ENCODE data around the gene FOXL2NB. TPM values are rescaled to one million over a fixed set of nuclear protein-coding genes. Genes with fewer than 3 reads are reported as not detected.

Gene FOXL2NB
- polyA plus RNA-seq, 1 donor from 2014 or later, result not detected

- H4K20me1 ChIP-seq (ENCODE audit: insufficient read depth), result no peaks in the 10 kb centered on the region
- H3K9me3 ChIP-seq (ENCODE audit: low read length), result no peaks in the 10 kb centered on the region
- H3F3A ChIP-seq (ENCODE audit: insufficient read depth, low read length, poor library complexity, severe bottlenecking), result no peaks in the 10 kb centered on the region
- no peaks in the 10 kb centered on the region for H3K79me2 ChIP-seq (replicated peaks; ENCODE audit: insufficient read depth, low read length)
- no peak overlapping the region for H3K27ac ChIP-seq (ENCODE audit: low read length)
- H2AFZ ChIP-seq (ENCODE audit: low read depth, low read length), result no peak overlapping the region
- no peak overlapping the region for H3K4me2 ChIP-seq (ENCODE audit: low read length)
- no peak overlapping the region for H3K9ac ChIP-seq (ENCODE audit: low read length)
- peaks cover 99% of the 10 kb centered on the region for H3K27me3 ChIP-seq (ENCODE audit: insufficient read depth, low read depth, low read length)
- no peaks in the 10 kb centered on the region for H3K9me2 ChIP-seq (ENCODE audit: insufficient read depth, low read length)
- peak overlapping the region; percentile 59 for H3K4me3 ChIP-seq (ENCODE audit: low read length)
- H3K36me3 ChIP-seq (ENCODE audit: insufficient read depth, low read length), result no peaks in the 10 kb centered on the region
- TF ChIP-seq TAF1 (IDR thresholded peaks at IDR 0.05; ENCODE audit: low read depth) (no peak), EZH2 (IDR thresholded peaks at IDR 0.05; ENCODE audit: borderline replicate concordance, insufficient read depth, low read length, poor library complexity, severe bottlenecking) (peak; percentile 72)
These were observed 591 bp downstream of the FOXL2NB start for GRCh38 chr3:138947495-138948121.

GRCh38 chr3:138948371-138949001 lies 1.5 kb downstream of the FOXL2NB start:
- Histone ChIP-seq H3K27me3 (ENCODE audit: insufficient read depth, low read depth, low read length) (peaks cover 96% of the 10 kb centered on the region), H3K4me2 (ENCODE audit: low read length) (no peak overlapping the region), H3F3A (ENCODE audit: insufficient read depth, low read length, poor library complexity, severe bottlenecking) (no peaks in the 10 kb centered on the region), H3K79me2 (replicated peaks; ENCODE audit: insufficient read depth, low read length) (no peaks in the 10 kb centered on the region), H4K20me1 (ENCODE audit: insufficient read depth) (no peaks in the 10 kb centered on the region), H3K27ac (ENCODE audit: low read length) (no peak overlapping the region), H3K9ac (ENCODE audit: low read length) (no peak overlapping the region), H2AFZ (ENCODE audit: low read depth, low read length) (no peak overlapping the region), H3K9me3 (ENCODE audit: low read length) (no peaks in the 10 kb centered on the region), H3K9me2 (ENCODE audit: insufficient read depth, low read length) (no peaks in the 10 kb centered on the region), H3K4me3 (ENCODE audit: low read length) (no peak overlapping the region), H3K36me3 (ENCODE audit: insufficient read depth, low read length) (no peaks in the 10 kb centered on the region)
- TF ChIP-seq TAF1 (IDR thresholded peaks at IDR 0.05; ENCODE audit: low read depth) (no peak), EZH2 (IDR thresholded peaks at IDR 0.05; ENCODE audit: borderline replicate concordance, insufficient read depth, low read length, poor library complexity, severe bottlenecking) (no peak), EP300 (conservative IDR thresholded peaks at IDR 0.05; ENCODE audit: poor library complexity, severe bottlenecking) (no peak)

- no peaks in the 10 kb centered on the region for H3K36me3 ChIP-seq (ENCODE audit: insufficient read depth, low read length)
- H3K79me2 ChIP-seq (replicated peaks; ENCODE audit: insufficient read depth, low read length), result no peaks in the 10 kb centered on the region
- H3K4me3 ChIP-seq (ENCODE audit: low read length), result no peak overlapping the region
- TF ChIP-seq TAF1 (IDR thresholded peaks at IDR 0.05; ENCODE audit: low read depth) (no peak), RAD21 (conservative IDR thresholded peaks at IDR 0.05) (no peak), SMC3 (conservative IDR thresholded peaks at IDR 0.05; ENCODE audit: poor library complexity) (no peak), POLR2AphosphoS5 (IDR thresholded peaks at IDR 0.05) (no peak), MXI1 (conservative IDR thresholded peaks at IDR 0.05; ENCODE audit: poor library complexity, severe bottlenecking) (no peak), EP300 (conservative IDR thresholded peaks at IDR 0.05; ENCODE audit: poor library complexity, severe bottlenecking) (no peak)
- H4K20me1 ChIP-seq (ENCODE audit: insufficient read depth), result no peaks in the 10 kb centered on the region
- no peaks in the 10 kb centered on the region for H3F3A ChIP-seq (ENCODE audit: insufficient read depth, low read length, poor library complexity, severe bottlenecking)
- no peak overlapping the region for H2AFZ ChIP-seq (ENCODE audit: low read depth, low read length)
- no peaks in the 10 kb centered on the region for H3K9me2 ChIP-seq (ENCODE audit: insufficient read depth, low read length)
- no peak overlapping the region for H3K9ac ChIP-seq (ENCODE audit: low read length)
- H3K4me2 ChIP-seq (ENCODE audit: low read length), result no peak overlapping the region
- no peak overlapping the region for H3K27ac ChIP-seq (ENCODE audit: low read length)
- H3K27me3 ChIP-seq (ENCODE audit: insufficient read depth, low read depth, low read length), result peaks cover 91% of the 10 kb centered on the region
- H3K9me3 ChIP-seq (ENCODE audit: low read length), result no peaks in the 10 kb centered on the region
These were observed 2.0 kb downstream of the FOXL2NB start for GRCh38 chr3:138949002-138949418.

GRCh38 chr3:138949445-138950005 lies 2.5 kb downstream of the FOXL2NB start:
- Histone ChIP-seq H3K27ac (ENCODE audit: low read length) (no peak overlapping the region), H3K4me2 (ENCODE audit: low read length) (peak overlapping the region; percentile 46), H3K9me3 (ENCODE audit: low read length) (no peaks in the 10 kb centered on the region), H3K79me2 (replicated peaks; ENCODE audit: insufficient read depth, low read length) (no peaks in the 10 kb centered on the region), H3F3A (ENCODE audit: insufficient read depth, low read length, poor library complexity, severe bottlenecking) (no peaks in the 10 kb centered on the region), H2AFZ (ENCODE audit: low read depth, low read length) (no peak overlapping the region), H3K9me2 (ENCODE audit: insufficient read depth, low read length) (no peaks in the 10 kb centered on the region), H3K9ac (ENCODE audit: low read length) (peak overlapping the region; percentile 37), H3K27me3 (ENCODE audit: insufficient read depth, low read depth, low read length) (peaks cover 86% of the 10 kb centered on the region), H3K4me3 (ENCODE audit: low read length) (peak overlapping the region; percentile 70), H4K20me1 (ENCODE audit: insufficient read depth) (no peaks in the 10 kb centered on the region), H3K36me3 (ENCODE audit: insufficient read depth, low read length) (no peaks in the 10 kb centered on the region)
- TF ChIP-seq POLR2AphosphoS5 (IDR thresholded peaks at IDR 0.05) (peak; percentile 16), REST (IDR thresholded peaks at IDR 0.05; ENCODE audit: borderline replicate concordance) (no peak)

Data from neural cell (in vitro differentiated cells).